Ovary (tissue), 9 donors: ENCODE results near the gene CHAD. TPM values are rescaled to one million over a fixed set of nuclear protein-coding genes. Genes with fewer than 3 reads are reported as not detected.

Experiments used
- DNase-seq, 5 donors: peaks; one replicate each; pipeline ENCODE4 v3.0.0-alpha.2; 2019 to 2020
- H3K27ac ChIP-seq, 2 donors: fragments of 200-600 bp; one replicate each; pipeline versions ENCODE4 v1.5.1 to v1.8.0; 2019 to 2022
- H3K27me3 ChIP-seq: fragments of 200-600 bp; one replicate; pipeline ENCODE4 v1.8.0; 2022
- H3K36me3 ChIP-seq: fragments of 200-600 bp; sonication (generic); one replicate; pipeline ENCODE4 v1.5.1; 2019
- H3K4me1 ChIP-seq: one replicate; pipeline ENCODE4 v1.8.1; 2013; ENCODE audit warnings: mild to moderate bottlenecking, moderate library complexity; ENCODE audit not compliant: insufficient read depth
- H3K4me3 ChIP-seq: fragments of 200-600 bp; sonication (generic); one replicate; pipeline ENCODE4 v1.5.1; 2017
- H3K9me3 ChIP-seq, 2 donors: fragments of 200-600 bp in 1 of 2; sonication (generic) in 1 of 2; one replicate each; pipeline versions ENCODE4 v1.5.1 to v1.8.1; 2013 to 2019; ENCODE audit warnings: mild to moderate bottlenecking in 1 of 2, moderate library complexity in 1 of 2
- EP300 ChIP-seq: sonication (generic); formaldehyde crosslinking; IDR thresholded peaks from one replicate; pipeline ENCODE4 v1.6.1; 2017; ENCODE audit warnings: antibody characterized with exemption
- POLR2A ChIP-seq: fragments of 450-650 bp; IDR thresholded peaks from one replicate; pipeline ENCODE4 v1.6.1; 2017; ENCODE audit warnings: antibody characterized with exemption, mild to moderate bottlenecking, moderate library complexity
- WGBS, 3 donors: extraction: QIAGEN DNeasy Blood & Tissue Kit in 1 of 3; methylation state at CpG; one replicate each; pipeline versions ENCODE4 v1.1.5 to v1.1.7; 2013 to 2017; 5-methylcytosine and 5-hydroxymethylcytosine counted together
- intact Hi-C, 4 donors: fragments of 100-400 bp; cut with DNase I; formaldehyde crosslinking; loops; one replicate each; pipeline versions ENCODE4 v1.11.0 to v1.15.1; 2022 to 2023
- polyA plus RNA-seq, 2 donors: library from polyadenylated mRNA; stranded (reverse); fragments of 200-250 nt in 1 of 2; fragments of 350-450 nt in 1 of 2; fragmentation: Illumina TruSeq in 1 of 2; extraction: RNeasy Lipid Tissue Mini Kit (QIAGEN cat#74804) in 1 of 2; gene quantifications; one replicate each; pipeline ENCODE4 v1.2.3, GENCODE V29; 2013 to 2014
- total RNA-seq, 7 donors: library from RNA; depleted of rRNA in 2 of 7; stranded (reverse); fragments of >200 nt in 2 of 7; fragmentation: NEBNext Ultra II Directional in 3 of 7; extraction: Animal tissue kit (Norgen Biotek cat#: 25700) in 3 of 7; gene quantifications; one replicate each; pipeline versions ENCODE4 v1.1.0 to v1.2.4, GENCODE V29; 2016 to 2023
- TF ChIP-seq, protein P1 (sequence below), 3 donors: fragments of 450-650 bp in 2 of 3; fragments of 200-600 bp in 1 of 3; IDR thresholded peaks; one replicate each; pipeline versions ENCODE4 v1.5.1 to v1.8.0; 2016 to 2022; ENCODE audit warnings: antibody characterized with exemption in 3 of 3, mild to moderate bottlenecking in 1 of 3
- donor health status: DM: no; HTN: no; CAD: no; lungs with moderate emphysema.
- donor health status: DM: no; HTN: no; CAD: no.
- donor health status: Bipolar disorder and iron deficiency.
- donor health status: DM: yes; HTN: yes; CAD: no.
- donor health status: DM: no; HTN: no; CAD: no.
- donor health status: DM: yes; HTN: yes; CAD: no.

Gene CHAD
- total and polyA plus RNA-seq, 9 donors: 0.18 to 2.5 (median 0.46) TPM; not detected in 1

- intact Hi-C loops: loop anchor here in 1 of 4 donors (5.0 kb wide), 2 partner anchors 38 to 103 kb away; partner anchors contain the start of gene ACSF2
- no peak overlapping the region for H3K4me3 ChIP-seq
- peaks cover 4% of the 10 kb centered on the region for H3K4me1 ChIP-seq
- H3K27me3 ChIP-seq: no peaks in the 10 kb centered on the region
- TF ChIP-seq, protein P1, sequence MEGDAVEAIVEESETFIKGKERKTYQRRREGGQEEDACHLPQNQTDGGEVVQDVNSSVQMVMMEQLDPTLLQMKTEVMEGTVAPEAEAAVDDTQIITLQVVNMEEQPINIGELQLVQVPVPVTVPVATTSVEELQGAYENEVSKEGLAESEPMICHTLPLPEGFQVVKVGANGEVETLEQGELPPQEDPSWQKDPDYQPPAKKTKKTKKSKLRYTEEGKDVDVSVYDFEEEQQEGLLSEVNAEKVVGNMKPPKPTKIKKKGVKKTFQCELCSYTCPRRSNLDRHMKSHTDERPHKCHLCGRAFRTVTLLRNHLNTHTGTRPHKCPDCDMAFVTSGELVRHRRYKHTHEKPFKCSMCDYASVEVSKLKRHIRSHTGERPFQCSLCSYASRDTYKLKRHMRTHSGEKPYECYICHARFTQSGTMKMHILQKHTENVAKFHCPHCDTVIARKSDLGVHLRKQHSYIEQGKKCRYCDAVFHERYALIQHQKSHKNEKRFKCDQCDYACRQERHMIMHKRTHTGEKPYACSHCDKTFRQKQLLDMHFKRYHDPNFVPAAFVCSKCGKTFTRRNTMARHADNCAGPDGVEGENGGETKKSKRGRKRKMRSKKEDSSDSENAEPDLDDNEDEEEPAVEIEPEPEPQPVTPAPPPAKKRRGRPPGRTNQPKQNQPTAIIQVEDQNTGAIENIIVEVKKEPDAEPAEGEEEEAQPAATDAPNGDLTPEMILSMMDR (IDR thresholded peaks at IDR 0.05): no peak
- no peak for TF ChIP-seq POLR2A
- no peak for TF ChIP-seq EP300
- no peaks in the 10 kb centered on the region for H3K9me3 ChIP-seq
- H3K36me3 ChIP-seq: no peaks in the 10 kb centered on the region
- 92 to 97% (median 94%) methylated on average over 6 of the region's 6 CpGs for WGBS, 3 donors
- no peak overlapping the region for H3K27ac ChIP-seq
- DNase-seq: no peak
These were observed 3.5 kb downstream of the CHAD start for GRCh38 chr17:50465171-50465570.

DNA sequence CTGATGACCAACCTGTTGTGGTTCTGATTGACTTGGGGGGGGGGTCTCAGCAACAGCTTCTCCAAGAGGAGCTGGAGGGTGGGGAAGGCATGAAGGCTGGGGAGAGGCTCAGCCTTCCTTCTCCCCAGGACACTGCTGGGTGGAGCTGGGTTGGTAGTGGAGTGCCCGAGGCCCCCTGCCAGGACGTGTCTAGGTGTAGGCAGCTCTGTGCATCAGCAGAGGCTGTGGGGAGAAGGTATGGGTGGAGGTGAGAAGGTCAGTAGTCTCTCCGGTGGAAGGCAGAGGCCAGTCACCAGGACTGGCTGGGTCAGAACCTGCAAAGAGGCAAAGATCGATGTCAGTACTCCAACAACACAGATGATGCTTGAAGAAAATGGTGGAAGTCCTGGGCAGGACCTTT is 3.9 kb downstream of the CHAD start:
- TF ChIP-seq, protein P1 (IDR thresholded peaks at IDR 0.05): no peak
- no peak for TF ChIP-seq EP300
- TF ChIP-seq POLR2A: no peak
- 83 to 86% (median 85%) methylated on average over 4 of the region's 4 CpGs for WGBS, 3 donors
- intact Hi-C loops: loop anchor here in 1 of 4 donors (5.0 kb wide), 2 partner anchors 37 to 102 kb away; partner anchors contain the start of gene ACSF2
- H3K27ac ChIP-seq: no peak overlapping the region
- no peaks in the 10 kb centered on the region for H3K9me3 ChIP-seq
- no peaks in the 10 kb centered on the region for H3K36me3 ChIP-seq
- H3K27me3 ChIP-seq: no peaks in the 10 kb centered on the region
- DNase-seq: no peak
- H3K4me1 ChIP-seq: peaks cover 4% of the 10 kb centered on the region
- H3K4me3 ChIP-seq: no peak overlapping the region

- Histone ChIP-seq H3K4me1 (peaks cover 4% of the 10 kb centered on the region), H3K36me3 (no peaks in the 10 kb centered on the region), H3K9me3 (no peaks in the 10 kb centered on the region), H3K27ac (no peak overlapping the region), H3K27me3 (no peaks in the 10 kb centered on the region), H3K4me3 (no peak overlapping the region)
- intact Hi-C loops: no loop called here
- TF ChIP-seq POLR2A: no peak
- TF ChIP-seq, protein P1 (IDR thresholded peaks at IDR 0.05): no peak
- no peak for TF ChIP-seq EP300
- 78 to 84% (median 84%) methylated on average over 3 of the region's 3 CpGs for WGBS, 3 donors
- DNase-seq: no peak
These were observed 4.6 kb downstream of the CHAD start for GRCh38 chr17:50464121-50464520.

DNA sequence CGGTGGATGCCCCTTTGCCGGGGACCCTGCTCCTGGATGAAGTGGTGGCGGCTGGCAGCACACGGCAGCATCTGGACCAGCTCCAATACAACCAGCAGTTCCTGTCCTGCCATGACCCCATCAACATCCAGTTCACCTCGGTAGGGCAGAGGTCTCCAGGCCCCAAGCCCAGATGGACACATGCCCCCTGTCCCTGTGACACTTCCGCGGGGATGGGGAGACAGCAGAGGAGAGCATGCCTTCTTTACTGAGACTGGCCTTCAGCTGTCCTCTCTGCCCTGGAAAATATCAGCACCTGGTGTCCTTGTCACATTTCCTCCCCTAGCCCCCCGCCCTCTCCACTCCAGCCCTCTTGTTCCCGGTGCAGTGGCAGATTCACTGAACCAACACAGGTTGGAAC is 6.2 kb downstream of the CHAD start:
- H3K4me1 ChIP-seq: no peaks in the 10 kb centered on the region
- H3K9me3 ChIP-seq: no peaks in the 10 kb centered on the region
- DNase-seq: no peak
- H3K27me3 ChIP-seq: no peaks in the 10 kb centered on the region
- TF ChIP-seq, protein P1 (IDR thresholded peaks at IDR 0.05): no peak
- TF ChIP-seq EP300 (no peak), POLR2A (no peak)
- 84 to 88% (median 85%) methylated on average over 9 of the region's 9 CpGs for WGBS, 3 donors
- H3K4me3 ChIP-seq: no peak overlapping the region
- no peaks in the 10 kb centered on the region for H3K36me3 ChIP-seq
- intact Hi-C loops: no loop called here
- no peak overlapping the region for H3K27ac ChIP-seq
